Ovary (tissue), 9 donors: ENCODE measurements around the gene CARM1. TPM values are rescaled to one million over a fixed set of nuclear protein-coding genes. Genes with fewer than 3 reads are reported as not detected.
"Not testable (repeated sequence)": the region's sequence is repeated elsewhere in the genome, so short reads cannot be mapped to it uniquely, and the experiment has no call there.

ENCODE experiments used
- DNase-seq, 5 donors: peaks; one replicate each; pipeline ENCODE4 v3.0.0-alpha.2; 2019 to 2020
- H3K27ac ChIP-seq, 2 donors: fragments of 200-600 bp; one replicate each; pipeline versions ENCODE4 v1.5.1 to v1.8.0; 2019 to 2022
- H3K27me3 ChIP-seq: fragments of 200-600 bp; one replicate; pipeline ENCODE4 v1.8.0; 2022
- H3K36me3 ChIP-seq: fragments of 200-600 bp; sonication (generic); one replicate; pipeline ENCODE4 v1.5.1; 2019
- H3K4me1 ChIP-seq: one replicate; pipeline ENCODE4 v1.8.1; 2013; ENCODE audit warnings: mild to moderate bottlenecking, moderate library complexity; ENCODE audit not compliant: insufficient read depth
- H3K4me3 ChIP-seq: fragments of 200-600 bp; sonication (generic); one replicate; pipeline ENCODE4 v1.5.1; 2017
- H3K9me3 ChIP-seq, 2 donors: fragments of 200-600 bp in 1 of 2; sonication (generic) in 1 of 2; one replicate each; pipeline versions ENCODE4 v1.5.1 to v1.8.1; 2013 to 2019; ENCODE audit warnings: mild to moderate bottlenecking in 1 of 2, moderate library complexity in 1 of 2
- CTCF ChIP-seq, 3 donors: fragments of 450-650 bp in 2 of 3; fragments of 200-600 bp in 1 of 3; IDR thresholded peaks; one replicate each; pipeline versions ENCODE4 v1.5.1 to v1.8.0; 2016 to 2022; ENCODE audit warnings: antibody characterized with exemption in 3 of 3, mild to moderate bottlenecking in 1 of 3
- EP300 ChIP-seq: sonication (generic); formaldehyde crosslinking; IDR thresholded peaks from one replicate; pipeline ENCODE4 v1.6.1; 2017; ENCODE audit warnings: antibody characterized with exemption
- POLR2A ChIP-seq: fragments of 450-650 bp; IDR thresholded peaks from one replicate; pipeline ENCODE4 v1.6.1; 2017; ENCODE audit warnings: antibody characterized with exemption, mild to moderate bottlenecking, moderate library complexity
- WGBS, 3 donors: extraction: QIAGEN DNeasy Blood & Tissue Kit in 1 of 3; methylation state at CpG; one replicate each; pipeline versions ENCODE4 v1.1.5 to v1.1.7; 2013 to 2017; 5-methylcytosine and 5-hydroxymethylcytosine counted together
- intact Hi-C, 4 donors: fragments of 100-400 bp; cut with DNase I; formaldehyde crosslinking; loops; one replicate each; pipeline versions ENCODE4 v1.11.0 to v1.15.1; 2022 to 2023
- polyA plus RNA-seq, 2 donors: library from polyadenylated mRNA; stranded (reverse); fragments of 200-250 nt in 1 of 2; fragments of 350-450 nt in 1 of 2; fragmentation: Illumina TruSeq in 1 of 2; extraction: RNeasy Lipid Tissue Mini Kit (QIAGEN cat#74804) in 1 of 2; gene quantifications; one replicate each; pipeline ENCODE4 v1.2.3, GENCODE V29; 2013 to 2014
- total RNA-seq, 7 donors: library from RNA; depleted of rRNA in 2 of 7; stranded (reverse); fragments of >200 nt in 2 of 7; fragmentation: NEBNext Ultra II Directional in 3 of 7; extraction: Animal tissue kit (Norgen Biotek cat#: 25700) in 3 of 7; gene quantifications; one replicate each; pipeline versions ENCODE4 v1.1.0 to v1.2.4, GENCODE V29; 2016 to 2023
- donor health status: DM: no; HTN: no; CAD: no; lungs with moderate emphysema.
- donor health status: DM: no; HTN: no; CAD: no.
- donor health status: Bipolar disorder and iron deficiency.
- donor health status: DM: yes; HTN: yes; CAD: no.
- donor health status: DM: no; HTN: no; CAD: no.
- donor health status: DM: yes; HTN: yes; CAD: no.

Gene CARM1
- total and polyA plus RNA-seq, 9 donors, result 10.1 to 42.1 (median 38.1) TPM

- WGBS, 3 donors, result 0 to 1% (median 1%) methylated on average over 36 to 90 of the region's 90 CpGs
- H3K4me3 ChIP-seq, result peak overlapping the region; percentile 67
- H3K27ac ChIP-seq, result peak overlapping the region; percentile 55 to 78
- H3K9me3 ChIP-seq, result no peaks in the 10 kb centered on the region
- no peaks in the 10 kb centered on the region for H3K27me3 ChIP-seq
- peak; percentile 56 to 80 (median 77) for DNase-seq
- H3K4me1 ChIP-seq, result no peaks in the 10 kb centered on the region
- no peaks in the 10 kb centered on the region for H3K36me3 ChIP-seq
- intact Hi-C loops, result loop anchor here in 2 of 4 donors (5.0 to 10.0 kb wide), 2 partner anchors 53 to 55 kb away; partner anchors contain the start of genes TIMM29 (in 2 of the 2) and YIPF2 (in 2 of the 2)
- TF ChIP-seq CTCF (IDR thresholded peaks at IDR 0.05), result no peak
- TF ChIP-seq EP300, result no peak
- TF ChIP-seq POLR2A, result no peak
Observed at GRCh38 chr19:10871711-10872545, 575 bp downstream of the CARM1 start.

DNA sequence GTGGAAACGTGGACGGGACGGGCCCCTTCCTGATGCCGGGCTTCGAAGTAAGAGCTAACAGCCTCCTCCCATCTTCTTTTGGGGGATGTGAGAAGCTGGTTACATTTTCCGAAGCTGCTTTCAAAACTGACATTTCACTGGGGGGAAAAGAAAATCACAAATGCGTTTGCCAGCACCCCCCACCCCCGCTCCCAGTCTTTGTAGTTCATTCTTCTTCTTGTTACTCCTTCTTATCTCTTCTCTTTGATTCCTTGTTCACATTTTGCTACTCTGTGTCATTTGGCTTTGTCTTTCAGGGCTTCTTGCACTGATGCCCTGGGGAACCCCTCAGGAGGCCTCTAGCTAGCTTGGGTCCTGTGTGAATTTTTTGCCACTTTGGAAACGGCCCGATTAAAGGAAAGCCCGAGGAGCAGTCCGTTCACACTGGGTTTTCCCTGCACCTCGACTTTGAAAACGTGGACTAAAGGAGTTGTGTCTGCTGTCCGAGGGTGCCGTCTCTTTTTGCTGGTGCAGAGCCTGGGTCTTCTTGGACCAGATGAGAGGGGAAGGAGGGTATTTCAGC, 1.3 kb downstream of the CARM1 start:
- WGBS, 3 donors, result 3 to 4% (median 3%) methylated on average over 16 of the region's 16 CpGs
- peak overlapping the region; percentile 67 for H3K4me3 ChIP-seq
- TF ChIP-seq EP300 (no peak), POLR2A (no peak), CTCF (IDR thresholded peaks at IDR 0.05) (no peak)
- no peaks in the 10 kb centered on the region for H3K4me1 ChIP-seq
- H3K9me3 ChIP-seq, result no peaks in the 10 kb centered on the region
- H3K27ac ChIP-seq, result peak overlapping the region in 1 of 2 donors; percentile 55
- DNase-seq, result no peak
- intact Hi-C loops, result loop anchor here in 2 of 4 donors (5.0 to 10.0 kb wide), 2 partner anchors 52 to 55 kb away; partner anchors contain the start of genes TIMM29 (in 2 of the 2) and YIPF2 (in 2 of the 2)
- H3K36me3 ChIP-seq, result no peaks in the 10 kb centered on the region
- H3K27me3 ChIP-seq, result no peaks in the 10 kb centered on the region

- Histone ChIP-seq H3K4me1 (no peaks in the 10 kb centered on the region), H3K9me3 (no peaks in the 10 kb centered on the region), H3K27me3 (no peaks in the 10 kb centered on the region), H3K27ac (no peak overlapping the region), H3K36me3 (no peaks in the 10 kb centered on the region), H3K4me3 (no peak overlapping the region)
- intact Hi-C loops, result loop anchor here in 2 of 4 donors (5.0 to 10.0 kb wide), 2 partner anchors 51 to 53 kb away; partner anchors contain the start of genes TIMM29 (in 2 of the 2) and YIPF2 (in 2 of the 2)
- TF ChIP-seq POLR2A (no peak), EP300 (no peak), CTCF (IDR thresholded peaks at IDR 0.05) (no peak)
- no peak for DNase-seq
- WGBS, 3 donors, result 86 to 95% (median 94%) methylated on average over 1 of the region's 1 CpG
Observed at GRCh38 chr19:10874024-10874423, 2.7 kb downstream of the CARM1 start.

DNA sequence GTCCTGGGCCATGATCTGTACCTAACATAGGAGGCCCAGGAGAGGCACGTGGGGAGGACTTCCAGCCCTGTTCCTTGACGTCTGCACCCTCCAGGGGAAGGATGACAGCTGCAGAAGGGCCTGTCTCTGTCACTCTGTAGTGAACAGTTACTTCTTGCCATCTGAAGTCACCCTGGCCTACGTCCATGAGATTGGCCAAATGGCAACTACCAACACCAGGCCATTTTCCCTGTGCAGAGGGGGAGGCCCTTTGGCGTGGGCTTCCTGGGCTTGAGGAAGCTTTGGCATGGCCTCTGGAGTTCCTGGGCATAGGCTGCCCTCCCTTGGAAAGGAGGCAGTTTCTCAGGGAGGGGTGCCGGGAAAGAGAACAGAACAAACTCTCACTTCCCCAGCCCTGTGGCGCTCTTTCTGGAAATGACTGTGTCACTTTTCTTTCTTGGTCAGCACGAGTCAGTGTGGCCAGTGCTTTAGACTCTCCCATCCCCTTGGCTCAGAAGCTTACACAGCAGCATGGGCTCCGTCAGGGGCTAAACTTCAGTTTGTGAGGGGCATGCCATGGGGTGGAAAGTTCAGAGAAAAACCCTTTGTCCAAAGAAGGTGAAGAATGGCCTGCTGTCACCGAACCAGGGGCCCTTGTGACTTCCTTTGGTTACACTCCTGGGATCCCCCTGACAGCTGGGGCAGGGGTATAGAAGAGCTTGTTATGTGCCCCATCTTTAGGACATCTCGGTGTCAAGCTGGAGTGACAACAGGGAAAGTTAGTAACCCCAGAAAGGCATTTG, 5.3 kb downstream of the CARM1 start:
- 79 to 84% (median 81%) methylated on average over 10 of the region's 10 CpGs for WGBS, 3 donors
- peaks cover 2% of the 10 kb centered on the region for H3K4me1 ChIP-seq
- no peaks in the 10 kb centered on the region for H3K36me3 ChIP-seq
- peak overlapping the region in 1 of 2 donors; percentile 36 for H3K27ac ChIP-seq
- no peak overlapping the region for H3K4me3 ChIP-seq
- no peak for DNase-seq
- no peaks in the 10 kb centered on the region for H3K9me3 ChIP-seq
- no peaks in the 10 kb centered on the region for H3K27me3 ChIP-seq
- TF ChIP-seq POLR2A, result no peak
- no peak for TF ChIP-seq EP300
- no peak for TF ChIP-seq CTCF (IDR thresholded peaks at IDR 0.05)
- intact Hi-C loops, result loop anchor here in 1 of 4 donors (10.0 kb wide), 1 partner anchor 48 kb away; the partner anchor contains the start of genes TIMM29 and YIPF2

- not testable (repeated sequence) for H3K9me3 ChIP-seq, H3K4me3 ChIP-seq, H3K27ac ChIP-seq, H3K36me3 ChIP-seq, H3K4me1 ChIP-seq, DNase-seq, H3K27me3 ChIP-seq
- intact Hi-C loops, result loop anchor here in 1 of 4 donors (10.0 kb wide), 1 partner anchor 47 kb away; the partner anchor contains the start of genes TIMM29 and YIPF2
- WGBS, 3 donors, result 92 to 98% (median 96%) methylated on average over 9 of the region's 9 CpGs
Observed at GRCh38 chr19:10877608-10878007, 6.3 kb downstream of the CARM1 start.
